ENCODE measurements around the gene TCF4. TPM values are rescaled to one million over a fixed set of nuclear protein-coding genes. Genes with fewer than 3 reads are reported as not detected.

TCF4 gene
- total and polyA plus RNA-seq, 4 donors, result 4.3 to 15.3 (median 11.5) TPM

GRCh38 chr18:55439056-55439455 lies 148.9 kb downstream of the TCF4 start:
- Histone ChIP-seq H3K36me3 (ENCODE audit: control insufficient read depth in 4 of 4, insufficient read depth in 3 of 4, low read depth in 1 of 4, low read length in 3 of 4) (no peaks in the 10 kb centered on the region), H3K4me1 (ENCODE audit: control insufficient read depth in 4 of 4, insufficient read depth in 4 of 4, low read length in 3 of 4) (no peaks in the 10 kb centered on the region), H3K9me3 (ENCODE audit: control insufficient read depth in 4 of 4, low read length in 3 of 4) (no peaks in the 10 kb centered on the region), H3K4me3 (ENCODE audit: low read depth in 1 of 3, low read length in 3 of 3) (no peak overlapping the region), H3K27me3 (ENCODE audit: control insufficient read depth in 4 of 4, insufficient read depth in 4 of 4, low read length in 3 of 4) (no peaks in the 10 kb centered on the region), H3K27ac (ENCODE audit: low read depth in 1 of 2, low read length in 2 of 2) (no peak overlapping the region), H3K9ac (ENCODE audit: low read depth in 1 of 2, low read length in 2 of 2) (no peak overlapping the region)
- WGBS, result 73% methylated on average over 3 of the region's 3 CpGs
- TF ChIP-seq REST (IDR thresholded peaks at IDR 0.05) (no peak), CTCF (IDR thresholded peaks at IDR 0.05; ENCODE audit: low read depth, low read length, missing input control) (no peak), NR2F2 (IDR thresholded peaks at IDR 0.05) (no peak), FOXA1 (IDR thresholded peaks at IDR 0.05) (no peak)
- no peak for DNase-seq (ENCODE audit: low spot score)

GRCh38 chr18:55435592-55435991 lies 152.4 kb downstream of the TCF4 start:
- Histone ChIP-seq H3K27ac (ENCODE audit: low read depth in 1 of 2, low read length in 2 of 2) (no peak overlapping the region), H3K9ac (ENCODE audit: low read depth in 1 of 2, low read length in 2 of 2) (no peak overlapping the region), H3K4me1 (ENCODE audit: control insufficient read depth in 4 of 4, insufficient read depth in 4 of 4, low read length in 3 of 4) (no peaks in the 10 kb centered on the region), H3K4me3 (ENCODE audit: low read depth in 1 of 3, low read length in 3 of 3) (no peak overlapping the region), H3K36me3 (ENCODE audit: control insufficient read depth in 4 of 4, insufficient read depth in 3 of 4, low read depth in 1 of 4, low read length in 3 of 4) (no peaks in the 10 kb centered on the region), H3K9me3 (ENCODE audit: control insufficient read depth in 4 of 4, low read length in 3 of 4) (no peaks in the 10 kb centered on the region), H3K27me3 (ENCODE audit: control insufficient read depth in 4 of 4, insufficient read depth in 4 of 4, low read length in 3 of 4) (no peaks in the 10 kb centered on the region)
- 96% methylated on average over 1 of the region's 1 CpG for WGBS
- TF ChIP-seq ATF3 (IDR thresholded peaks at IDR 0.05) (no peak), TAF1 (conservative IDR thresholded peaks at IDR 0.05) (no peak), GABPA (IDR thresholded peaks at IDR 0.05 in 1 of 2, conservative IDR thresholded peaks at IDR 0.05 in 1 of 2) (no peak), FOXA1 (IDR thresholded peaks at IDR 0.05) (no peak), NR2F2 (IDR thresholded peaks at IDR 0.05) (no peak), ZBTB33 (IDR thresholded peaks at IDR 0.05) (no peak), RXRA (IDR thresholded peaks at IDR 0.05) (no peak), RAD21 (IDR thresholded peaks at IDR 0.05) (no peak), HNF4A (conservative IDR thresholded peaks at IDR 0.05) (no peak), FOXA2 (IDR thresholded peaks at IDR 0.05) (no peak), EGR1 (IDR thresholded peaks at IDR 0.05; ENCODE audit: low read depth in 2 of 2) (no peak), YY1 (IDR thresholded peaks at IDR 0.05) (no peak), HNF4G (IDR thresholded peaks at IDR 0.05) (no peak), MAX (IDR thresholded peaks at IDR 0.05) (no peak)
- DNase-seq (ENCODE audit: low spot score), result no peak
